ENCODE results near the gene DTNA. TPM values are rescaled to one million over a fixed set of nuclear protein-coding genes. Genes with fewer than 3 reads are reported as not detected.
"Not testable (repeated sequence)": the region's sequence is repeated elsewhere in the genome, so short reads cannot be mapped to it uniquely, and the experiment has no call there.

Gene DTNA
- polyA plus RNA-seq, 4 donors, result 15.3 to 20.7 (median 18.3) TPM

GRCh38 chr18:34720220-34720619 is 10.1 kb downstream of the DTNA start:
- no peak for DNase-seq (ENCODE audit: low read depth in 4 of 4, low spot score in 3 of 4)

DNA sequence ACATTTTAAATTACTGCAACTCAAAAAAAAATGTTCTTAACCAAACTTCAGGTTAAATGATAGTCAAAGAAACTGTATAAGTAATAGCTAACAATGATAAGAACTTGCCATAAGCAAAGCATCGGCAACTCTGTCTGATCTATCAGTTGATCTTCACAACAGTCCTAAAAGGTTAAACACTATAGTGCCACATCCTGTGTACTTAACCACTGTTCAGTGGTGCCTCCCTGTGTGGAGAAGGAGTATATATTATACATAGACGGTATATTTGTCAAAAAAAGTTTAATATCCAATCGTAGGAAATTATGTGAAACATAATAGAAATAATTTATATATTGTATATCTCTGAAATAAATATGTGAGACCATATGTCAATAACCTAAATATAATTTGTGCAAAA is 13.0 kb downstream of the DTNA start:
- no peak for DNase-seq (ENCODE audit: low read depth in 4 of 4, low spot score in 3 of 4)

GRCh38 chr18:34725737-34726136 is 15.6 kb downstream of the DTNA start:
- DNase-seq (ENCODE audit: low read depth in 4 of 4, low spot score in 3 of 4), result not testable (repeated sequence)

GRCh38 chr18:34726286-34727004 is 16.3 kb downstream of the DTNA start:
- DNase-seq (ENCODE audit: low read depth in 4 of 4, low spot score in 3 of 4), result no peak

DNA sequence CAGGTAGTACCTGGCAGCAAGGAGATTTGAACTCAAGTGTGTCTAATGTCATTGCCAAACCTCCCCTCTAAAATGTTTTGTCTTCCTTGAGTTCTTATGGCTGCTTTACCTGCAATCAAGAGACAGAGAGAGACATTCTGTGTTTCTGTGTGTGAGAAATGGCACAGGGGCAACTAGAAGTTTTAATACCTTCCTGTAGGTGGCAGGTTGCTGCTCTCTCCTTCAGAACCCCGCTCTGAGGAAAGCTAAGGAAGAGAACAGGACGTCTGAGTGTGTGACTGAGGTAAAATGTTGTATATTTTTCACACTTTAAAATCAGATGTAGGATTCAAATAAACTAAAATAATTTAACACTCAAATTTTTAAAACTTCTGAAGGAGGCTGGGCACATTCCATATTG is 19.2 kb downstream of the DTNA start:
- DNase-seq (ENCODE audit: low read depth in 4 of 4, low spot score in 3 of 4), result no peak

GRCh38 chr18:34729740-34730355 is 19.8 kb downstream of the DTNA start:
- no peak for DNase-seq (ENCODE audit: low read depth in 4 of 4, low spot score in 3 of 4)

- DNase-seq (ENCODE audit: low read depth in 4 of 4, low spot score in 3 of 4), result no peak
Measured at GRCh38 chr18:34730774-34731173, 20.7 kb downstream of the DTNA start.

DNA sequence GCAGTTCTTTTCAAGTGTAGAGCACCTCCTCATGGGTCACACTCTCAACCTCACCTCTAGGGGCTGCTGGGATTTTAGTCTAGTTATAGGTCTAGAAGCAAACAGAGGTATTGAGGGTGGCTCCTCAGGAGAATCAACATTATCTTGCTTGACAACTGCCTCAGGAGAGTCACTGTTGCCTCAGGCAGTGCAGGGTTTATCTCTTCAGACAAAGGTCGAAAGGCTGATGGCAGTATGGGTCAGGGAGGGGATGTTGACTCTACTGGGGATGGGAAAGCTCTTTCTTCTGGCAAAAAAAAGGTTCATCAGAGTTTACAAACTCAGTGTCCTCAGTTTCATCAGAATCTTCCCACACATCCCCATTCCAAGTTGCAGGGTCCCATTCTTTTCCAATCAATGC is 24.0 kb downstream of the DTNA start:
- no peak for DNase-seq (ENCODE audit: low read depth in 4 of 4, low spot score in 3 of 4)

DNA sequence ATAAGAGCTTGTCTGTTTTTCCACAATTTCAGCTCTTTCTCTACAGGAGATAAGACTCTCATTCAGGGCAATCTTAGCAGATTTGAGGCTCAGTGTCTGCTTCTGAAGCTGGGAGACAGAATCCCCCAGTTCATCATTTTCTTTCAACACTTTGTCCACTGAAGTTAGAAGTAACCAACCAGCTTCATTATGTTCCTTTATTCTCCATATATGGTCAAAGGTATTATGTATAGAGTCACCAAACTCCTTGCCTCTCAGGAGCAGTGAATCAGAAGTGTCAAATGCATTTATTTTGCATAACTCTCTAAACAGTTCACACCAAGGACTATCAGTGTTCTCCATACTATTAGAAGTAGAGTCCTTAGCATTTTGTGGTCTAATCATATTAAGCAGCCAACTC is 24.4 kb downstream of the DTNA start:
- not testable (repeated sequence) for DNase-seq (ENCODE audit: low read depth in 4 of 4, low spot score in 3 of 4)

DNA sequence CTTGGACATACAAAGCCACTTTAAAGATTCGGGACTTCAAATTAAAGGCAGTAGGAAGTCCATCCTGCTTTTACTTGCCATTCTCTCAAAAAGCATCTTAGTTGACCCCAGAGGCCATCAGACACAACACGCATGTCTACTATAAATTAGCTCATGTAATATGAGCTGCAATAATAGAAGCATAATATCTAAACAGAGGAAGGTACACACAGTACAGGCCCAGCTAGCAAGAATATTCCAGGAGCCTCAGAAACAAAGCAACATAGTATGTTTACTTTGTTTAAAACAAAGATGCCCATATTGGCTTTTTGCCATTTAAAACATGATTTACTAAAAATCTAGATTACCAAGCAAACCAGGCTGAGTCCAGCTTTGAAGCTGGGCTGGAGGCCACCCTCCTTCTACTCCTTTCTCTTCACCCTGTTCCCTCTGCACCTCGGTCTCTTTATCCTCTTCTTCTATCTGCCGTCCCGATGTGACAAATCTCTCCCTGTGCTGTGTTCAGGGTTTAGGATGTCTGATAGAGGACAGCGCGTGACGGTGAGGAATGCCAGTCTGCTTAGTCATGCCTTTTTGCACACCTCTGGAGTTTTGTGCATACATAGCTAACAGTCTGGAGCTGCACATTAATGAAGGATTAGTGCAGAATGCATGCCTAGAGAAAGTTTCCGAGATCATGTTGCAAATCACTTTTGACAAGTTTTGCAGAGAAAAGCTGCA is 28.2 kb downstream of the DTNA start:
- DNase-seq (ENCODE audit: low read depth in 4 of 4, low spot score in 3 of 4), result no peak

- no peak for DNase-seq (ENCODE audit: low read depth in 4 of 4, low spot score in 3 of 4)
Measured at GRCh38 chr18:34740101-34740500, 30.0 kb downstream of the DTNA start.

- DNase-seq (ENCODE audit: low read depth in 4 of 4, low spot score in 3 of 4), result no peak
Measured at GRCh38 chr18:34740724-34741123, 30.6 kb downstream of the DTNA start.

DNA sequence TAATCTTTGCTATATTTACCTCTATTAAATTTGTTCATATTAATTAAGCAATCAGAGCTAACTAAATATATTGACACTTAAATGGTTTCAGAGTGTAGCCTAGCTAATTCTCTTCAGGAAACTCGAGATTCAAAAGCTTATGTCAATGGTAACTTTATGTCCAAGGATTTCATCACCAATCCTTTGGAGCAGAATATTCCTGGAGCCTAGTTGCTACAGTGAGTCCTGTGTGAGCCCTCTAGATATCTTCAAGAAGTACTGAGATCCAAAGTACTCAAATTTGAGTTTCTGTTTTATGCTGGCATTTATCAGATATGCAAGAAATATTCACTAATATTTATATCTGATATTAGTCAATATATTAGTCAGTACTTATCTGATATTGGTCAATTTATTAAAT is 31.3 kb downstream of the DTNA start:
- no peak for DNase-seq (ENCODE audit: low read depth in 4 of 4, low spot score in 3 of 4)

DNA sequence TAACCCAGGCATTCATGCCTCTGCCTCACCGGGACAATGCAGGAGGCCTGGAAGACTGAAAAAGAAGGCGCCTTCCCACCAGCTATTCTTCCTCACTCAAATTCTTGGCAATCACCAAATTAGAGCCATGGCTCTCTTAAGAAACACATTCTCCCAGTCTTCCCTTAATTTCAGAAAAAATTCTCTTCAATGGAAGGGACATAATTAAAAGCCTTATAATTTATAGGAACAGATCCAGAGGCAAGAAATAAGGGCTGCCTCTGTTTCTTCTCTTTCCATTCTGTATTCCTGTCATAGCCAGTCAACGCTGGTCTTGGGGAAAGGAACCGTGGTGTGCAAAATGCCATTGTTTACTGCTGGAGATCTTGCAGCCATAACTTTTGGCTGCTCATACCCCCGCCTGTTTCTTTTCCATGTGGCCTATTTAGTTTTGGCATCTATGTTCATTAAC is 32.8 kb downstream of the DTNA start:
- no peak for DNase-seq (ENCODE audit: low read depth in 4 of 4, low spot score in 3 of 4)

DNA sequence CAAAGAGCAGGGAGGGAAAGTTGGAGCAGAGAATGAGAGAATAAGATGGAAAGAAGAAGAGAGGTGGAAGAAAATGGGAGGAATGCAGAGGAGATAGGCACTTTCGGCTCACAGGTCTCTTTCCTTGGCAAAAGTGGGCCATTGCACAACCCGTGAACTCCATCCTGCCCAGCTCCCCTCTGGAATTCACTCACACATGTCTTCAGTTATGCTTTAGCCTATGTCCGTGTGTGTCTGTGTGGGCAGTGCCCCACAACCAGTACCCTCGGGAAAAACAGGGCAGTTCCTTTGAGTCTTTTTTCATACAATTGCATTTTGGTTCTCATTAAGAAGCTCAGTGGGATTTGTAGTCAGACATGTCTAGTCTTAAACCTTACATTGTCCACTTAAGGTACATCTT is 34.5 kb downstream of the DTNA start:
- DNase-seq (ENCODE audit: low read depth in 4 of 4, low spot score in 3 of 4), result no peak

GRCh38 chr18:34746614-34747013 is 36.5 kb downstream of the DTNA start:
- no peak for DNase-seq (ENCODE audit: low read depth in 4 of 4, low spot score in 3 of 4)

- DNase-seq (ENCODE audit: low read depth in 4 of 4, low spot score in 3 of 4), result no peak
Measured at GRCh38 chr18:34749721-34750120, 39.6 kb downstream of the DTNA start.

DNA sequence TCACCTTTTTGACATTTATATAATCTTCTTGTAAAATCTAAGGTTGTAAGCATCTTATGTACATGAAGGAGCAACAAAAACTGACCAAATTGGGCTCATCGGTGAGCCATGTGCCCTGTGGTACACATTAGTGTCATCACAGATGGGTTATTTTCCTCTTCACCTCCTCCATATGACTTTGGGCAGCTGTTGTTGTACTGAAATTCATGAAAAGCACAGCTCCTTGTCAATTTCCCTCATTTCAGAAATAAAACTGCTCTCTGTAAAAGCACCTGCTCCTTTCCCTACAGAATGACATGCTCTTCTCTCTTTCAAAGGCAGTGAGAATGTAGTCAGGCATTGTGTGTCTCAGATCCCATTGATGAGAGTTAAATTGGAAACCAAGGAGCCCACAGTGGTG is 42.0 kb downstream of the DTNA start:
- no peak for DNase-seq (ENCODE audit: low read depth in 4 of 4, low spot score in 3 of 4)

GRCh38 chr18:34754300-34754699 is 44.2 kb downstream of the DTNA start:
- no peak for DNase-seq (ENCODE audit: low read depth in 4 of 4, low spot score in 3 of 4)

- no peak for DNase-seq (ENCODE audit: low read depth in 4 of 4, low spot score in 3 of 4)
Measured at GRCh38 chr18:34757666-34758065, 47.6 kb downstream of the DTNA start.

GRCh38 chr18:34758378-34758948 is 48.4 kb downstream of the DTNA start:
- no peak for DNase-seq (ENCODE audit: low read depth in 4 of 4, low spot score in 3 of 4)

Data from right renal pelvis (tissue), 4 donors.